ENCODE measurements around the gene LIF.

The LIF gene

GRCh38 chr22:30210235-30210909 is 36.2 kb downstream of the LIF start:
- no peak for DNase-seq (ENCODE audit: low read depth)
- TF ChIP-seq CTCF (conservative IDR thresholded peaks at IDR 0.05; ENCODE audit: low read length): no peak
- no peak overlapping the region for H3K4me3 ChIP-seq (ENCODE audit: low read length)

DNA sequence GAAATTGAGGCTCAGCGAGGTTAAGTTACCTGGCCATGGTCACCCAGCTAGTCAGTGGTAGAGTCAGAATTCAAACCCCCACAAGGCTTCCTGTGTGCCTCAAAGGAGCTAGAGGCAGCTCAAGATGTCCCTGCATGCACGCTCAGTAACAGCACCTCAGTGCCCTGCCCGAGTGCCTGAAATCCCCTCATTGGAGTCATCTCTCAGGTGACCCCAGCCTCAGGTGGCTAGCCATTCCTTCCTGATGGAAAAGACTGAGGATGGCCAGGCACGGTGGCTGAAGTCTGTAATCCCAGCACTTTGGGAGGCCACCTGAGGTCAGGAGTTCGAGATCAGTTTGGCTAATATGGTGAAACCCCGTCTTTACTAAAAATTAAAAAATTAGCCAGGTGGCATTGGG is 36.9 kb downstream of the LIF start:
- no peak for DNase-seq (ENCODE audit: low read depth)
- no peak for TF ChIP-seq CTCF (conservative IDR thresholded peaks at IDR 0.05; ENCODE audit: low read length)
- H3K4me3 ChIP-seq (ENCODE audit: low read length): no peak overlapping the region

DNA sequence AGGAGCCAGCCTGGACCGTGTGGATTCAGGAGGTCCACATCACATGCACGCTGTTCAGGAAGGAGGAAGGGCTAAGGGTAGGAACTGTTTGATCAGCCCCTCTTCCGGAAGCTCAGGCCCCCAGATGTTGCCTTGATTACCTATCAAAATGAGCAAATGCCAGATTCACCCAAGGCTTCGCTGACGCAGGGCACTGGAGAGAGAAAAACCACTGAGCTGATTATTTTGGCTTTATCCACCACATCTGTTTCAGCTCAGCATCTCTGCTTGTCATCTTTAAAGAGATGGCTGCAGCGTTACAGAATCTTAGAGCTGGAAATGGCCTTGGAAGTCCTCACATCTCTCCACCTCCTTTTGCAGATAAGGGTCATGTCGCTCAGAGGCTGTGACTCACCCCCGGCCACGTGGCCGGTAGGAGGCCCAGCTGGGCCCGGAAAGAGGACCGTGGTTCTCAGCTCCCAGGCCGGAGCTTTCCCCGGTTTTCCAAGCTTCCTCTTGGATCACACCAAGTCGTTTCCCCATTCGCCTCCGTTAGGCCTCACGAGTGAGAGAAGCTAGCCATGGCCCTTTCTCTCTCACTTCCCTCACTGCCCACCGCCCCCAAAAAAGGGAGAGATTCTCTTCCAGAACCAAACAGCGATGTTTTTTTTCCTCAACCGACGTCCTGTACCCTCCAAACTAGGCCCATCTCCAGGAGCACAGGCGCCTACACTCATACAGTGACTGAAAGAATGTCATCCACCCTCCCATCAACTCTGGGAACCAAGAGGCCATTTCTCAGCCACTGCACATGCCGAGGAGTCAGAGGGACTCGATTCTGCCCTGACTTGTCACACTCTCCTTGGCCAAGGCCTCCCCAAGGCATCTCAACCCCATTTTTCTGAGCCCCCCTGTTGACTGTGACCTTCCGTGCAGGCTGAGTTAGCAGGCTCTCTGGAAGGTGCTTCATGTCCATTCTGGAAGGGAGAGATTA is 37.6 kb downstream of the LIF start:
- DNase-seq (ENCODE audit: low read depth): peak; percentile 82
- no peak overlapping the region for H3K4me3 ChIP-seq (ENCODE audit: low read length)
- no peak for TF ChIP-seq CTCF (conservative IDR thresholded peaks at IDR 0.05; ENCODE audit: low read length)

- peak; percentile 95 for DNase-seq (ENCODE audit: low read depth)
Measured at GRCh38 chr22:30206944-30207343, 39.6 kb downstream of the LIF start.

GRCh38 chr22:30205281-30206115 is 41.1 kb downstream of the LIF start:
- DNase-seq (ENCODE audit: low read depth): peak; percentile 98
- no peak for TF ChIP-seq CTCF (conservative IDR thresholded peaks at IDR 0.05; ENCODE audit: low read length)
- H3K4me3 ChIP-seq (ENCODE audit: low read length): peak overlapping the region; percentile 24; the same call in 1 of the 2 replicates

More at GRCh38 chr22:30206944-30207343, 39.6 kb downstream of the LIF start:
- no peak overlapping the region for H3K4me3 ChIP-seq (ENCODE audit: low read length)
- no peak; the same call in 1 of the 2 replicates for TF ChIP-seq CTCF (conservative IDR thresholded peaks at IDR 0.05; ENCODE audit: low read length)

DNA sequence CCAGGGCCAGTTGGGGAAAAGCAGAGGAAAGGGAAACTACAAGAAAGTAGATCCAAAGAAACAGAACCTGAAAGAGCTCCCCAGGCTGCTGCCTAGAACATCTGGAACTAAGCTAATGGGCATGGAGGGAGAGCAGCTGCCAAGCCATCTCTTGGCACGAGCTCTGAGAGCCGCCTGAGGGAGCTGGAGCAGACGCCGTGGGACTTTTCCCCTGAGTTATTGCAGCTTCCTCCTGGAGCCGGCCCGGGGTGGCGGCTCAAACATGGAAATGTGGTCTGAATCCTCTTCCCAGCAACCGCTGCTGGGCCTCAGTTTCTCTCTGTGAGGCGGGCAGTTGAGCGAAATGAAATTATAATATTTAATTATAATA is 41.8 kb downstream of the LIF start:
- no peak for TF ChIP-seq CTCF (conservative IDR thresholded peaks at IDR 0.05; ENCODE audit: low read length)
- H3K4me3 ChIP-seq (ENCODE audit: low read length): no peak overlapping the region
- peak; percentile 96 for DNase-seq (ENCODE audit: low read depth)
